ENCODE data around the gene C3orf52.

- TF ChIP-seq CTCF (IDR thresholded peaks at IDR 0.05; ENCODE audit: poor library complexity, severe bottlenecking) (no peak), POLR2AphosphoS5 (IDR thresholded peaks at IDR 0.05) (no peak), EZH2 (IDR thresholded peaks at IDR 0.05; ENCODE audit: borderline replicate concordance, insufficient read depth, low read length, poor library complexity, severe bottlenecking) (no peak), EP300 (conservative IDR thresholded peaks at IDR 0.05; ENCODE audit: poor library complexity, severe bottlenecking) (no peak), TAF1 (IDR thresholded peaks at IDR 0.05; ENCODE audit: low read depth) (no peak), REST (IDR thresholded peaks at IDR 0.05; ENCODE audit: borderline replicate concordance) (no peak), RAD21 (conservative IDR thresholded peaks at IDR 0.05) (no peak), MXI1 (conservative IDR thresholded peaks at IDR 0.05; ENCODE audit: poor library complexity, severe bottlenecking) (no peak)
These were observed 25.0 kb upstream of the C3orf52 start for GRCh38 chr3:112061152-112061551.
